Inferior parietal cortex (tissue), 1 donor: Measurements from ENCODE around the gene TBC1D3.
"Not testable (repeated sequence)": the region's sequence is repeated elsewhere in the genome, so short reads cannot be mapped to it uniquely, and the experiment has no call there.

ENCODE experiments used
- DNase-seq: peaks from one replicate; pipeline ENCODE4 v3.0.0-alpha.2; 2016; ENCODE audit errors: extremely low spot score

TBC1D3 gene

GRCh38 chr17:38192455-38192854 lies at the start of gene TBC1D3:
Gene TBC1D3, minus strand, starts transcription at chr17:38192555. Its CDS starts 1,526 bp downstream, at chr17:38191029.
- not testable (repeated sequence) for DNase-seq

- DNase-seq = not testable (repeated sequence)
Measured at GRCh38 chr17:38232790-38233189, 40.4 kb upstream of the TBC1D3 start.

- DNase-seq = not testable (repeated sequence)
Measured at GRCh38 chr17:38225844-38226495, 33.6 kb upstream of the TBC1D3 start.

GRCh38 chr17:38220867-38221266 lies 28.5 kb upstream of the TBC1D3 start:
- not testable (repeated sequence) for DNase-seq

- DNase-seq = not testable (repeated sequence)
Measured at GRCh38 chr17:38200271-38200670, 7.9 kb upstream of the TBC1D3 start.

- DNase-seq = not testable (repeated sequence)
Measured at GRCh38 chr17:38134860-38135259, 57.5 kb downstream of the TBC1D3 start.
